ENCODE data around the gene C11orf91. TPM values are rescaled to one million over a fixed set of nuclear protein-coding genes. Genes with fewer than 3 reads are reported as not detected.

C11orf91 gene
- total and polyA plus RNA-seq, 2 of the 8 experiments (the other 6 are each of a cell fraction or from before 2014, with no cell fraction given), result not detected

DNA sequence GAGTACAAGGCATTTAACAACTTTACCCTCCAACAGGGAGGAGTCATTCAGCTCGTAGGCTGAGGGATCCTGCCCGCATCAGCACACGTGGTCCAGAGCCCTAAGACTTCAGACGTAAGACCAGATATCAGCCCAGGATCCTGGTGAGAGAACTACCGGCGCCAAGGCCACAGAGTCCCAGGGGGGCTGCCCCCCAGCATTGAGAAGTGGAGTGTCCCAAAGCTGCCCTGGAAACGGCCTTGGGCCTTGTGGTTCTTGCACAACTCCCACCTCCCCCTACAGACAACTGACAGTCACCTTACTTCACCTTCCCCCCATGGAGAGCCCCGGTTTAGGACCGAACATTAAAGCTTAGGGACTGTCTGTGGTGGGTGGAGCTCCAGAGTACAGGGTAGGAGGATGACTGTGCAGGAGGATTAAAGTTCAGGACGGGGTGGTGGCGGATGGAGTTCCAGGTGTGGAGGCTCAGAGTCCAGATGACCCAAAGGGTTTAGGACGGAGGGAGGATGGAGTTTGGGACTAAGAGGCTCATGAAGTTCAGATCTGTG is 1.0 kb downstream of the C11orf91 start (continued):
- TF ChIP-seq RNF2 (IDR thresholded peaks at IDR 0.05; ENCODE audit: borderline replicate concordance, low read depth, low read length, missing control alignments, poor library complexity, severe bottlenecking), result no peak
- no peak for TF ChIP-seq PHF8 (conservative IDR thresholded peaks at IDR 0.05; ENCODE audit: low read depth, low read length)
- no peak for TF ChIP-seq CHD2 (IDR thresholded peaks at IDR 0.05; ENCODE audit: low read length)
- no peak for TF ChIP-seq TBP (IDR thresholded peaks at IDR 0.05; ENCODE audit: low read depth, low read length)
- TF ChIP-seq CHD1 (IDR thresholded peaks at IDR 0.05; ENCODE audit: low read depth, low read length), result no peak
- no peak for TF ChIP-seq RXRA (IDR thresholded peaks at IDR 0.05; ENCODE audit: insufficient read depth, low read depth, low read length)
- TF ChIP-seq POLR2AphosphoS5 (IDR thresholded peaks at IDR 0.05; ENCODE audit: low read depth, low read length), result no peak
- TF ChIP-seq SUZ12 (IDR thresholded peaks at IDR 0.05; ENCODE audit: low read length), result no peak

All from H1 (cell line).